Measurements from ENCODE around the gene TNFRSF18. TPM values are rescaled to one million over a fixed set of nuclear protein-coding genes. Genes with fewer than 3 reads are reported as not detected.

TNFRSF18 gene
- total RNA-seq, 1 donor from 2014 or later = 0.98 TPM

- Histone ChIP-seq H3K4me3 (no peak overlapping the region), H3K27me3 (peaks cover 11% of the 10 kb centered on the region), H3K9me3 (no peaks in the 10 kb centered on the region), H3K4me1 (no peaks in the 10 kb centered on the region), H3K27ac (no peak overlapping the region), H3K36me3 (no peaks in the 10 kb centered on the region)
- TF ChIP-seq CTCF (IDR thresholded peaks at IDR 0.05) = no peak
- intact Hi-C loops (cut with DNase I) = no loop called here
- ATAC-seq (no peak), DNase-seq (peak; percentile 62)
Observed at GRCh38 chr1:1245817-1246576, 39.6 kb upstream of the TNFRSF18 start.

- Histone ChIP-seq H3K36me3 (no peaks in the 10 kb centered on the region), H3K9me3 (no peaks in the 10 kb centered on the region), H3K4me1 (no peaks in the 10 kb centered on the region), H3K27ac (no peak overlapping the region), H3K27me3 (peaks cover 11% of the 10 kb centered on the region), H3K4me3 (no peak overlapping the region)
- no peak for TF ChIP-seq CTCF (IDR thresholded peaks at IDR 0.05)
- ATAC-seq (no peak), DNase-seq (peak; percentile 62)
- intact Hi-C loops (cut with DNase I) = no loop called here
Observed at GRCh38 chr1:1245178-1245816, 38.9 kb upstream of the TNFRSF18 start.

GRCh38 chr1:1244192-1244811 is 37.9 kb upstream of the TNFRSF18 start:
- intact Hi-C loops (cut with DNase I) = no loop called here
- TF ChIP-seq CTCF (IDR thresholded peaks at IDR 0.05) = no peak
- no peak overlapping the region for H3K4me3 ChIP-seq
- H3K27me3 ChIP-seq = peaks cover 20% of the 10 kb centered on the region
- DNase-seq (no peak), ATAC-seq (no peak)
- no peaks in the 10 kb centered on the region for H3K4me1 ChIP-seq
- no peak overlapping the region for H3K27ac ChIP-seq
- no peaks in the 10 kb centered on the region for H3K9me3 ChIP-seq
- H3K36me3 ChIP-seq = no peaks in the 10 kb centered on the region

- no peaks in the 10 kb centered on the region for H3K9me3 ChIP-seq
- no peak for DNase-seq
- H3K27me3 ChIP-seq = peaks cover 23% of the 10 kb centered on the region
- no peaks in the 10 kb centered on the region for H3K4me1 ChIP-seq
- intact Hi-C loops (cut with DNase I) = no loop called here
- TF ChIP-seq CTCF (IDR thresholded peaks at IDR 0.05) = no peak
- no peak overlapping the region for H3K27ac ChIP-seq
- H3K4me3 ChIP-seq = no peak overlapping the region
- no peaks in the 10 kb centered on the region for H3K36me3 ChIP-seq
- no peak for ATAC-seq
Observed at GRCh38 chr1:1243807-1244191, 37.4 kb upstream of the TNFRSF18 start.

GRCh38 chr1:1243266-1243660 is 36.9 kb upstream of the TNFRSF18 start:
- peaks cover 27% of the 10 kb centered on the region for H3K27me3 ChIP-seq
- H3K36me3 ChIP-seq = no peaks in the 10 kb centered on the region
- H3K4me3 ChIP-seq = no peak overlapping the region
- no peaks in the 10 kb centered on the region for H3K4me1 ChIP-seq
- no peaks in the 10 kb centered on the region for H3K9me3 ChIP-seq
- TF ChIP-seq CTCF (IDR thresholded peaks at IDR 0.05) = no peak
- ATAC-seq (no peak), DNase-seq (no peak)
- intact Hi-C loops (cut with DNase I) = no loop called here
- H3K27ac ChIP-seq = no peak overlapping the region
